Stimulated activated CD8-positive, alpha-beta memory T cell treated with anti-CD3 and anti-CD28 coated beads, Interleukin-12 subunit alpha, Interleukin-12 subunit beta, amount 100 ng/mL, for 24 hours (primary cell): ENCODE data around the gene SETBP1.

ENCODE experiments used
- DNase-seq: peaks from one replicate; pipeline ENCODE4 v3.0.0-alpha.2; 2020; ENCODE audit errors: extremely low read depth

Gene SETBP1

DNA sequence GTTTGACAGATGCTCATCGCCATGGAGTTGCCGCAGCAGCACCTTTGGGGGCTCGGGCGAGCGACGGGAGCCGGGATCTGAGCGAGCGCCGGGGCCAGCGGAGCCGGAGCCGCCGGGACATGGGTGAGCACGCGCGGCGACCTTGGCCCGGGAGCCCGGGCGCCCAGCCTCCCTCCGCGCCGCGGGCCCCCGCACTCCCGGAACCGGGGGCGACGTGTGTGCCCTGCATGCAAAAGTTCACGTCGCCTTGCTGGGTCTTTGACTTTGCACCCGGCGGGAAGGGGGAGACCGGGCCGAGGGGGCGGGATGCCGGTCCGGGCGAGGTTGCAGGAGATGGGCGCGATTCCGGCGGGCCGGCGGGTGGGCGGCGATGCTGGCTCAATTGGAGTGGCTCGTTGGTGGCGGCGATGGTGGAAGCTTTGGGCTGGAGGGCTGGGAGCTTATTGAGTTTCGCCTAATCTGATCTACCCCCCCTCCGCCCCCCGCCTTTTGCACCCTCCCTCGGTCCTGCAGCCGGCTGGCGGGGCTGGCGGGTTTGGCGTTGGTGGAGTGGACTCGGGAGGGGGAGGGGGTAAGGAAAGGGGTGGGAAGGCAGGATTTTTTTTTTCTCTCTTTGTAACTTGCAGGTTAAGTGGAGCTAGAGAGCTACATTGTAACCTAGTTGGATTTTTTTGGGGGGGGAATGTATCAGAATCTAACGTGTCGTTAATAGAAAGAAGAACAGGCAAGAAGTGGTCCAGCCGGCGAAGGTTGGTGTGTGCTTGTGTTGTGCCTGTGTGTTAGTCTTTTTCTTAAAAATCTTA, at the start of gene SETBP1:
Gene SETBP1, plus strand, starts transcription at position 616 of the 803 bp plus-strand sequence. CDS start 20,459 bp downstream, outside the sequence.
- DNase-seq, result no peak

DNA sequence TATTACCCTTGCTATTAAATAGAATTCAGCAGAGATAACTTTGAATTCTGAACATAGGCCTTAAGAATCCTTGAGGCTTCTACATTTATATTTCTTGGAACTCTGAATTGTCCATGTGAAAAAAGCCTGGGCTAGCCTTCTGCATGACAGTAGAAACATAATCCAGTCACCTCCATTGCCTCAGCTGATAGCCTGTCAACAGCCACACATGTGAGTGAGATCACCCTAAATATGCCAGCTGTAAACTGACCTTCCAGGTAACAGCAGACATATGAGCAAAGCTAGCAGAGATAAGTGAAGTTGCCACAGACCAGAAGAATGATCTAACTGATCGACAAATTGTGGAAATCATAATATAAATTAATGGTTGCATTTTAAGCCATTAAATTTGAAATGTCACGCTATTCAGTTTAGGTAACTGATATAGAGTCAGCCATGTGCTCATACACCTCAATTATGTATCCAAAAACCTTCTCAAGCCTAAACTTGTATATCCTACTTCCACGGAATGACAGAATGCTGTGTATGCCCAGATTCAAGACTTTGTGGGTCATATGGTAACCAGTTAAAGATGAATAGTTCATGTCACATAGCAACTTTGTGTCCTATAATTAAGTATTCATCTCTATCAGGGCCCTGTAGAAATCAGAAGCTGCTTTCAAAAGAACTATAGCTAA, 48.1 kb upstream of the SETBP1 start:
- DNase-seq, result no peak

DNA sequence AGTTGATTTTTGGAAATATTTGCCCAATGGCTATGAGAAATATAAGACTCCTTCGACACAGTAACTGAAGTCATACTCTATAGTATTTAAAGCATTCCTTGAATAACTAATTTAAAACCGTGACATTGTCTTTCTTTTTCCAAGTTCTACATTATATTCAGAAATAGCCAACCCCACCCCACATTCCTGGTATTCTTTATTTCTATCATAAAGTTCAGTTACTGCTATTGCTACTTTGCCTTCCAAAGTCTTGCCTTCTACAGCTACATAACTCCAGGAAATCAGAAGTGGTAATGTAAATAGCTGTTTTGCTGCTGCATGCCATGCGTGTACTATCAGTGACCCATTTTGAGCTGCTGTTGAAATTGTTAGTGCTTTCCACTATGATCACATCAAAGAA, 45.1 kb upstream of the SETBP1 start:
- no peak for DNase-seq

DNA sequence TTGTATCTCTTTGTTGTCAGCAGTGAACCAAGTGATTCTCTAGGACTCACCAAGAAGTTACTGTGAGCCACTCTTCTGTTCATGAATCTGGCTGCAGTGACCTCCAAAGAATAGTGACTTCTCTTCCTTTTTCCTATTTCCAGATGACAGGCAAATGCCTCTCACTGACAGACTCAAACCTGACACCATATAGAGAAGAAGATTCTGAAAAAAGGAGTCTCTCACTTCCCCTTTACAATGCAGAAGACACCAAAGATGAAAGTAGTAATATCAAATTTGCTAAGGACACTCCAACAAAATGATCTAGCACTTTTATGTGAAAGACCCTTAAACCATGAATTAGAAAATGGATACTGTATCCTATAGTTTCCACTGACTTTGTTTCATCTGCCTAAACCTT, 44.4 kb upstream of the SETBP1 start:
- no peak for DNase-seq

DNA sequence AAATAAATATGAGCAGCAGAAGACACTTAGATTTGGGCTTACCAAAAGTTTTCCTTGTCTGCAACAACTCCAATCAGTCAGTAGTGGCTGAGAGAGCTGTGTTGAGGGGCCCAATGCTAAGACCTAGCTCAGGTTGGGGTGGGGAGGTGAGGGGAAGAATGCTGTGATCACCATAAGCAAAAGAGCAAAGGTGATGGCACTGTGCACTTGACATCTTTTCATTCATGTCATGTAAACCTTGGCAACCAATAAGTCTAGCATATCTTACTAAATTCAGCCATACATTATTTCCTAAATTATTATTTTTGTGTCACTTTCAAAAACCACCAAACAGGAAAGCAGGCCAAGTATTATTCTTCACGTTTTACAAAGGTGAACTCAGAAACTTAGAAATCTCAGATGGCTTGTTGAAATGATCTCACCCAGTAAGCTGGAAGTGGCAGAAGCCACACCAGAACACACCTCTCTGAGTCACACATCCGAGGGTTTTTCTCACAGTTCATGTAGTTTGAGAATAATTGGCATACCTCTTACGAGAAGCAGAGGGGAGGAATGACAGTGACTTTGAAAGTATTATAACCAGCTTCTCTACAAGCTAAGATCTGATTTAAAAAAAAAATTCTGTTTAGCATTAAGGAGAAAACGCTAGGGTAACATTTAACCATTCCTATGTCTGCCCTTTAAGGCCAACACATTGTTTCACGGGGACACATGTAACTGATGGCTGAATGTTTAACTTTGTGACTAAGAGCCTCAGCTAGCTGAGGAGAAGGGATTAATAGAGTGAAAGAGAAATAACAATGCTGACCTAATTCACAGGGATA, 43.3 kb upstream of the SETBP1 start:
- no peak for DNase-seq

DNA sequence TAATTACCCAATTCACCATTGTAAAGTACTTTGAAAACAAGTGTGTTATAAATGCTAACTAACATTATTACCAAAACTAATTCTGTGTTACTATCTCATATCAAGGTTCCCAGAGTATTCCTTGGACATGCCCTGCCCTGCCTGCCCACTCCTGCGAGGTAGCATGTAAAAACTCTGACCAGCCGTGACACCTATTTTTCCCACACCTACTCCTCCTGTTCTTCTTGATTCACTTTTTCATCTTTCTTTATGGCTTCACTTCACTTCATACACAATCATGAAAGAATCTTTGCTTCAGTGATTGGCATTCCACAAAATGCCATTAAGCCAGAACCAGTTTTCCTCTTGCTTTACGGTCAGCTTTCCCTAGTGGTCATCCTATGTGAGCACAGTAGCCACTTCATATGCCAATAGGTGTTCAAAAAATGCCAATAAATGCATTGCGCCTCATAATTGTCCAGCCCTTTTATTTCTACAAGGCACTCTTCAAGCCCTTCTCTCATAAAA, 42.6 kb upstream of the SETBP1 start:
- DNase-seq, result no peak

DNA sequence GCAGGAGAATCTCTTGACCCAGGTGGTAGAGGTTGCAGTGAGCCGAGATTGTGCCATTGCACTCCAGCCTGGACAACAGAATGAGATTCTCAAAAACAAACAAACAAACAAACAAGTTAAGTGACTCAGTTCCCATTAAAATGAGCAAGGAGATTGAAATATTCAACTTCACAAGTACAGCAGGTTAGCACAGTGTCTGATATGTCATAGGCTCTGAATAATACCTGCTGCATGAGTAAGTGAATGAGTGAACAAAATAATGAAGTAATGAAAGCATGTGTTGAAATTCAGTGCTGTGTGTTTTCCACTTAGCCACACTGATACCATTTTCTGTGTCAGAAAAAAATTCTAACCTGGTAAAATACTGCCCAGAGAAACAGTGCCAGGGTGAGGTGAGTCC, 41.9 kb upstream of the SETBP1 start:
- no peak for DNase-seq

GRCh38 chr18:44643004-44643403, 37.7 kb upstream of the SETBP1 start:
- DNase-seq, result no peak

- no peak for DNase-seq
Observed at GRCh38 chr18:44651478-44651877, 29.2 kb upstream of the SETBP1 start.

- DNase-seq, result no peak
Observed at GRCh38 chr18:44651918-44652572, 28.6 kb upstream of the SETBP1 start.

GRCh38 chr18:44652722-44653121, 28.0 kb upstream of the SETBP1 start:
- no peak for DNase-seq

DNA sequence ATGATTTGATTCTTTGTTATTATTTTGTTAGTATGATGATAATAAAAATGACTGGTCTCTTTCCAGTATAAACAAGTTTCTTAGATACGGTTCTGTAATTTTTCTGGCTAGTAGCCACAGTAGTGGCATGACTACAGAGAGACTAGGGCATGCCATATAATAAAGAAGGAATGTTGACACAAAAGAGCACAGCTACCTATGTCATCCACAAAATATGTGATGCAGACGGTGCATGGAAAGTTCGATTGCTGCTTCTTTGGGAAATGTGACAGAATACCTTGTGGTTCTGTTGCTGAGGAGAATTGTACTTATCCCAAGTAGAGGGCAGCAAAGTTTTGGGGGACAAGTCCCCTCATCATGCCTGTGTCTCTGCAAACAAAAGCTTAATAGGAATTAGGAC, 26.1 kb upstream of the SETBP1 start:
- no peak for DNase-seq

DNA sequence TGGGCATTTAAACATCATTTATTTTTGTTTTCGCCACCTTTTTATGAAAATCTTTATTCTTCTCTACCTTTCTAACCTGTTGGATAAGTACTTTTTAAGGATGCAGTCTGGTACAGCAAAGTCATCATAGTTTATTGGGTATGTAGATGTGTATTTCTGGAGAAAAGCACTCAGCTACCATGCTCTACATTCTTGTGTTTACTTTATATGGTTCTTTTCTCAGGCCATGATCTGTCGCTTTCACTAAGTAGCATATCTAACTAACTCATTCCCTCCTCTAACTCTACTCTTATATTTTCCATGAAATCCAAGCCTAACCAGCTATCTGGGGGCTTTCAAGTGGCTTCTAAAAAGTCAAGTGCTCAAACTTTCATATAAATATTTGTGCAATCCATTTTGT, 25.3 kb upstream of the SETBP1 start:
- DNase-seq, result no peak

DNA sequence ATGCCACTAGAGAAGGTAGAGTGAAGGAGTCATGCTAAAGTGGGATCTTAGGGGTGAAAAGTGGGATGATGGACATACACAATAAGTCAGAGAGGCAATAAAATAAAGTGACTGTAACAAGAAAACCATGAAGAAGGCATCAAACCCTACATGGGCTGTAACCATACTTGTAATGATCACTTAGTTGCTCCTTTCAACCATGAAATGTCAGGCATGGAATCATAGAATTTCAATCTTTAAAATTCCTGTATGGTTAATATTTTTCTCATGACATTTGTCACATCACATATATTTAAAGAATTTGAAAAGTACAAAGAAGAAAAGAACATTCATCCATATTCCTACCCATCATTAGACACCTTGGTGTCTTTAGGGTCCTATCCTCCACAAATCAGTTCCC, 20.9 kb upstream of the SETBP1 start:
- no peak for DNase-seq

GRCh38 chr18:44668270-44668975, 12.3 kb upstream of the SETBP1 start:
- no peak for DNase-seq

- DNase-seq, result no peak
Observed at GRCh38 chr18:44671914-44672313, 8.8 kb upstream of the SETBP1 start.

DNA sequence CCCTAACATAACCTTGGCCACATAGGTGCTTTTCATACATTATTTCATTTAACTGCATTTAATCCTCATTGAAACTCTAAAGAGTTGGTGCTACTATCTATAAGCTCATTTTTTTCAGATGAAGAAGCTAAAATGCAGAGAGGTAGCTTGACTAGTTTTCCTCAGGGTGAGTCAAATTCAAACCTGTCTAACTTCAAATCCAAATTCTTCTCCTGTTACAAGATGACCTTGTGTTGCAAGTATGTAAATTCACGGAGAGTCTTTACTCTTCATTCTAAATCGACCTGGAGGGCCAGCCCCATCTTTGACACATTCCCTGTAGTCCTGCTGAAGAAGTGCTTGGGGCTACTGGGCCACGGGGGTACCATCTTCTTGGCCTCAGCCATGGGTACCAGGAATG, 8.2 kb upstream of the SETBP1 start:
- DNase-seq, result no peak

DNA sequence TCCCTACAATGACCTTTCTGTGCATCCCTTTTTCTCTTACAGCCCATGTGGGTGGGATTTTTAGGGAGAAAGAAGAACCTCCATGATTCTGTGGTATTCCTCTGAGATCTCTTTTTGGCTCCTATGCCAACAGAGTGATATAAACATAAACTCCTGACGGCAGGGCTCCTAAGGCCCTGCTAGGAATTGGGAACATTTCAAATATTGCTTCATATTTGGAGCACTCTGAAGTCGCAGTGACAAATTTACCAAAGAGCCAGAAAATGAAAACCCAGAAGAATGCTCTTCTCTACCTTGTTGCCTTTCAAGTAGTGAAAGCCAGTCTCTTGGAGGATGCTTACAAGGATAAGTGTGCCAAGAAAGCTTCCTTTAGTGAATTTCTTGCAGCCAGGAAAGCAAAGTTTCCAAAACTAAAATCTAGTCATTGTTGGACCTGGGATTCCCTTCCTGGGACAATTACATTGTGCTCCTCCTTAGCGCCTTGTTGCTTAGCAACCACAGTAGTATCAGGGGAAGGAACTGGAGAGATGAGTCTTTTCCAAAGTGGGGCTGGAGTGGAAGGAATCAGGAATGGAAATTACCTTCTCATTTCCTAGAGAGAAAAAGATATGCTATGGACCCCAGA, 7.3 kb upstream of the SETBP1 start:
- DNase-seq, result no peak

DNA sequence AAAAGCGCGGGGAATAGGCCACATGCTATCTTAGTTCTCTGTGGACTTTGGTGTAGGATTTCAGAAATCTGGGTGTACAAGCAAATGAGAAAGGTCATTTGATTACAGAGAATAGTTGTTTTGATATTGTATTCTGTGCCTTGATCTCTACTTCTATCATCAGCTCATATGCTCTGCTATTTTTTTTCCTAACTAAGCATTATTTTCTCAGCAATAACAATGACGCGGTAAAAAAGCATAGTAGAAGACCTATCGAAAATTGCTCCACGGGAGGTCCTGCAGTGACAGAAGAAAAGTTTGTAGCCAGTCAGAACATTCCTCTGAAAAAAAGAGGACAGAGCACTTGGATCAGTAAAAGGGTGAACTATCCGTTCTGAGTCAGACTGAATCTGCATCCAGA, 2.8 kb upstream of the SETBP1 start:
- no peak for DNase-seq

GRCh38 chr18:44678725-44679055, 2.0 kb upstream of the SETBP1 start:
- no peak for DNase-seq
